HG02678 (cell line): Measurements from ENCODE around the gene ZNF385B.

Experiments used
- ATAC-seq: cut with Tn5 transposase; IDR thresholded peaks from one replicate; pipeline ENCODE4 v1.9.1; 2021; ENCODE audit warnings: mild to moderate bottlenecking, moderate library complexity; ENCODE audit not compliant: unreplicated experiment

The ZNF385B gene

GRCh38 chr2:179422037-179422643 lies 439.3 kb downstream of the ZNF385B start:
- peak; percentile 90 for ATAC-seq

- no peak for ATAC-seq
These were observed 443.9 kb downstream of the ZNF385B start for GRCh38 chr2:179417436-179417949.

- ATAC-seq = no peak
These were observed 449.3 kb downstream of the ZNF385B start for GRCh38 chr2:179412112-179412511.

GRCh38 chr2:179410552-179411356 lies 450.7 kb downstream of the ZNF385B start:
- peak; percentile 77 for ATAC-seq

- ATAC-seq = no peak
These were observed 457.8 kb downstream of the ZNF385B start for GRCh38 chr2:179403624-179404023.

GRCh38 chr2:179393481-179393880 lies 467.9 kb downstream of the ZNF385B start:
- no peak for ATAC-seq
